Vagina (tissue), 2 donors: ENCODE measurements around the gene RAPGEF4.

Experiments
- POLR2A ChIP-seq, 2 donors: fragments of 450-650 bp; IDR thresholded peaks; one replicate each; pipeline ENCODE4 v1.6.1; 2017; ENCODE audit warnings: antibody characterized with exemption in 2 of 2, mild to moderate bottlenecking in 2 of 2, moderate library complexity in 2 of 2
- POLR2AphosphoS5 ChIP-seq, 2 donors: sonication (generic); formaldehyde crosslinking; IDR thresholded peaks; one replicate each; pipeline ENCODE4 v1.9.0; 2017; ENCODE audit warnings: antibody characterized with exemption in 2 of 2, mild to moderate bottlenecking in 2 of 2, low read depth in 1 of 2; ENCODE audit not compliant: insufficient read depth in 1 of 2
- TF ChIP-seq, protein P1 (sequence below), 3 experiments: fragments of 450-650 bp in 2 of 3; fragments of 200-600 bp in 1 of 3; sonication (generic) in 1 of 3; IDR thresholded peaks; one replicate each; pipeline ENCODE4 v1.5.1; 2017 to 2019; ENCODE audit warnings: antibody characterized with exemption in 3 of 3, mild to moderate bottlenecking in 2 of 3, moderate library complexity in 2 of 3

DNA sequence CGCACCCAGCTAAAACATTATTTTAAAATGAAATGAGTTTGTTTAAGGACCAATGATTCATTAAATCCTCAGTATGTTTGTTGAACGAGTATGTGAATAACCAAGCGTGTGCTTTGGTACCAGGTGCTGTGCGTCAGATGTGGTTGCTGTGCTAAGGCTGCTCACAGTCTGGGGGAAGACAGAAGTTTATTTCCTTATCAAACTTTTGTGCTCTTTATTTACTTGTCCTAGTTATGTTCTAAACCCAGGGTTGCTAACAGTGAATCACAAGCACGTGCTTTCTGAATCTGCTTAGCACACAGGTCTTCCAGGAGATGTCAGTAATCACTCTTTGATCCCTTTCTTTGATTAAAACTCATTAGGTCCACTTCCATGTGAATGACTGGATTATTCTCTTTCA is 37.0 kb downstream of the RAPGEF4 start:
- TF ChIP-seq, protein P1, sequence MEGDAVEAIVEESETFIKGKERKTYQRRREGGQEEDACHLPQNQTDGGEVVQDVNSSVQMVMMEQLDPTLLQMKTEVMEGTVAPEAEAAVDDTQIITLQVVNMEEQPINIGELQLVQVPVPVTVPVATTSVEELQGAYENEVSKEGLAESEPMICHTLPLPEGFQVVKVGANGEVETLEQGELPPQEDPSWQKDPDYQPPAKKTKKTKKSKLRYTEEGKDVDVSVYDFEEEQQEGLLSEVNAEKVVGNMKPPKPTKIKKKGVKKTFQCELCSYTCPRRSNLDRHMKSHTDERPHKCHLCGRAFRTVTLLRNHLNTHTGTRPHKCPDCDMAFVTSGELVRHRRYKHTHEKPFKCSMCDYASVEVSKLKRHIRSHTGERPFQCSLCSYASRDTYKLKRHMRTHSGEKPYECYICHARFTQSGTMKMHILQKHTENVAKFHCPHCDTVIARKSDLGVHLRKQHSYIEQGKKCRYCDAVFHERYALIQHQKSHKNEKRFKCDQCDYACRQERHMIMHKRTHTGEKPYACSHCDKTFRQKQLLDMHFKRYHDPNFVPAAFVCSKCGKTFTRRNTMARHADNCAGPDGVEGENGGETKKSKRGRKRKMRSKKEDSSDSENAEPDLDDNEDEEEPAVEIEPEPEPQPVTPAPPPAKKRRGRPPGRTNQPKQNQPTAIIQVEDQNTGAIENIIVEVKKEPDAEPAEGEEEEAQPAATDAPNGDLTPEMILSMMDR (IDR thresholded peaks at IDR 0.05), result no peak
- TF ChIP-seq POLR2A (IDR thresholded peaks at IDR 0.05) (no peak), POLR2AphosphoS5 (IDR thresholded peaks at IDR 0.05; ENCODE audit: insufficient read depth in 1 of 2, low read depth in 1 of 2) (no peak)
